Measurements from ENCODE around the gene OSBPL5.

GRCh38 chr11:3155216-3155615, 9.9 kb downstream of the OSBPL5 start:
- no peak for TF ChIP-seq MAX (IDR thresholded peaks at IDR 0.05; ENCODE audit: low read depth, low read length)
- TF ChIP-seq, protein P1, sequence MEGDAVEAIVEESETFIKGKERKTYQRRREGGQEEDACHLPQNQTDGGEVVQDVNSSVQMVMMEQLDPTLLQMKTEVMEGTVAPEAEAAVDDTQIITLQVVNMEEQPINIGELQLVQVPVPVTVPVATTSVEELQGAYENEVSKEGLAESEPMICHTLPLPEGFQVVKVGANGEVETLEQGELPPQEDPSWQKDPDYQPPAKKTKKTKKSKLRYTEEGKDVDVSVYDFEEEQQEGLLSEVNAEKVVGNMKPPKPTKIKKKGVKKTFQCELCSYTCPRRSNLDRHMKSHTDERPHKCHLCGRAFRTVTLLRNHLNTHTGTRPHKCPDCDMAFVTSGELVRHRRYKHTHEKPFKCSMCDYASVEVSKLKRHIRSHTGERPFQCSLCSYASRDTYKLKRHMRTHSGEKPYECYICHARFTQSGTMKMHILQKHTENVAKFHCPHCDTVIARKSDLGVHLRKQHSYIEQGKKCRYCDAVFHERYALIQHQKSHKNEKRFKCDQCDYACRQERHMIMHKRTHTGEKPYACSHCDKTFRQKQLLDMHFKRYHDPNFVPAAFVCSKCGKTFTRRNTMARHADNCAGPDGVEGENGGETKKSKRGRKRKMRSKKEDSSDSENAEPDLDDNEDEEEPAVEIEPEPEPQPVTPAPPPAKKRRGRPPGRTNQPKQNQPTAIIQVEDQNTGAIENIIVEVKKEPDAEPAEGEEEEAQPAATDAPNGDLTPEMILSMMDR (IDR thresholded peaks at IDR 0.05; ENCODE audit: low read depth, low read length): no peak
- no peak for TF ChIP-seq POLR2A (IDR thresholded peaks at IDR 0.05; ENCODE audit: extremely low read depth, insufficient read length)

All from NB4 (cell line).